ENCODE results near the gene ZNF775.

DNA sequence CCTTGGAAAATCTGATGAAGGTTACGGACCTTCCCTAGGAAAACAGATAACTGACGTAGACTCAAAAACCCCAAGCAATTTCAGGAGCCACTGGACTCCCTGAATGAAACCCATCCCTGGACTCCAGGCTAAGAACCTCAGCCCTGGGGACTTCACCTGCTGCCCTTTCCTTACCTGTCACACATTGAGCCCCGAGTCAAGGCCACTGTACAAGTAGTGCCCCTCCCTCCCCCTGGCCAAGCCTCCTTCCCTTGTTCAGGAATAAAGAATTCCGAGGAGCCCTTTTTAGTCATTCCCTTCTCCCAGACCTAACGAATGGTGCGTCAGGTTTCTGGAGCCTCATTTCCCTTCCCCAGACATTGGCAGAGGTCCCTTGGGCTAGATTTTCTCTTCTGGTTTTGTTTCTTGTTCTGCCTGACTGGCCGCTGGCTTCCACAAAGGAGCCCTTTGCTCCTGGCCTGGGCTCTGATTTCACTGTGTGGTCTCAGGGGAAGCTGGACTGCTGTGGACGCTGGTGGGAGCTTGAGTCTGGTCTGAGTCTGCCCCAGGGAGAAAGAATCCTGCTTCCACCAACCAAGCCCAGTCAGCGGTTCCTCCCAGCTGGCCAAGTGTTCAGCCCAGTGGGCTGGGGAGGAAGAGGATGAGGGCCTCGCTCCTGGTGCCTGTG, 31.7 kb downstream of the ZNF775 start:
- no peak for TF ChIP-seq FOXA1 (IDR thresholded peaks at IDR 0.05)
- no peak for TF ChIP-seq ZNF384 (IDR thresholded peaks at IDR 0.05)
- no peak for TF ChIP-seq FOXM1 (IDR thresholded peaks at IDR 0.05; ENCODE audit: borderline replicate concordance)
- TF ChIP-seq, protein P1, sequence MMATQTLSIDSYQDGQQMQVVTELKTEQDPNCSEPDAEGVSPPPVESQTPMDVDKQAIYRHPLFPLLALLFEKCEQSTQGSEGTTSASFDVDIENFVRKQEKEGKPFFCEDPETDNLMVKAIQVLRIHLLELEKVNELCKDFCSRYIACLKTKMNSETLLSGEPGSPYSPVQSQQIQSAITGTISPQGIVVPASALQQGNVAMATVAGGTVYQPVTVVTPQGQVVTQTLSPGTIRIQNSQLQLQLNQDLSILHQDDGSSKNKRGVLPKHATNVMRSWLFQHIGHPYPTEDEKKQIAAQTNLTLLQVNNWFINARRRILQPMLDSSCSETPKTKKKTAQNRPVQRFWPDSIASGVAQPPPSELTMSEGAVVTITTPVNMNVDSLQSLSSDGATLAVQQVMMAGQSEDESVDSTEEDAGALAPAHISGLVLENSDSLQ (IDR thresholded peaks at IDR 0.05), result no peak
- no peak for TF ChIP-seq CTBP1 (IDR thresholded peaks at IDR 0.05; ENCODE audit: borderline replicate concordance)
- no peak for TF ChIP-seq SUZ12 (IDR thresholded peaks at IDR 0.05)
- TF ChIP-seq FOXK2 (IDR thresholded peaks at IDR 0.05), result no peak
- no peak for TF ChIP-seq BHLHE40 (IDR thresholded peaks at IDR 0.05; ENCODE audit: borderline replicate concordance)
- no peak for TF ChIP-seq LEF1 (IDR thresholded peaks at IDR 0.05; ENCODE audit: borderline replicate concordance)
